GM23338 (cell line): ENCODE data around the gene SASH1. TPM values are rescaled to one million over a fixed set of nuclear protein-coding genes. Genes with fewer than 3 reads are reported as not detected.

ENCODE experiments used
- ATAC-seq: fragments of 200-7000 bp; cut with Tn5 transposase; 3 replicates; pipeline ENCODE4 v1.9.1; 2020
- DNase-seq: peaks from one replicate; pipeline ENCODE4 v3.0.0-alpha.2; 2015; ENCODE audit warnings: low spot score
- H2AFZ ChIP-seq: fragments of 200-600 bp; sonication (generic); 2 replicates; pipeline ENCODE4 v1.8.0; 2016; ENCODE audit warnings: antibody characterized with exemption, mild to moderate bottlenecking, moderate library complexity
- H3F3A ChIP-seq: fragments of 200-600 bp; sonication (generic); replicated peaks from 2 replicates; pipeline ENCODE4 v1.8.0; 2017; ENCODE audit warnings: antibody characterized with exemption, mixed run types, low read depth
- H3K27ac ChIP-seq: fragments of 200-600 bp; sonication (generic); 2 replicates; pipeline ENCODE4 v1.6.1; 2016; ENCODE audit warnings: low read depth
- H3K27me3 ChIP-seq: fragments of 200-600 bp; sonication (generic); 2 replicates; pipeline ENCODE4 v1.8.0; 2016; ENCODE audit warnings: mild to moderate bottlenecking, mixed run types, moderate library complexity; ENCODE audit not compliant: insufficient read depth
- H3K36me3 ChIP-seq: fragments of 200-600 bp; sonication (generic); 2 replicates; pipeline ENCODE4 v1.8.0; 2016; ENCODE audit warnings: mild to moderate bottlenecking; ENCODE audit not compliant: insufficient read depth
- H3K4me1 ChIP-seq: fragments of 200-600 bp; sonication (generic); 2 replicates; pipeline ENCODE4 v1.8.0; 2016; ENCODE audit warnings: mild to moderate bottlenecking, moderate library complexity; ENCODE audit not compliant: insufficient read depth
- H3K4me2 ChIP-seq: fragments of 200-600 bp; sonication (generic); 2 replicates; pipeline ENCODE4 v1.7.1; 2017; ENCODE audit warnings: mixed run types
- H3K4me3 ChIP-seq: fragments of 200-600 bp; sonication (generic); 2 replicates; pipeline ENCODE4 v1.6.1; 2016; ENCODE audit warnings: mixed run types
- H3K79me2 ChIP-seq: fragments of 200-600 bp; sonication (generic); replicated peaks from 2 replicates; pipeline ENCODE4 v1.8.0; 2017; ENCODE audit warnings: mild to moderate bottlenecking; ENCODE audit not compliant: insufficient read depth
- H3K9me2 ChIP-seq: fragments of 200-600 bp; sonication (generic); 2 replicates; pipeline ENCODE4 v1.8.0; 2017; ENCODE audit not compliant: insufficient read depth
- H4K20me1 ChIP-seq: fragments of 200-600 bp; sonication (generic); replicated peaks from 2 replicates; pipeline ENCODE4 v1.8.0; 2017; ENCODE audit warnings: mild to moderate bottlenecking; ENCODE audit not compliant: insufficient read depth
- H3K27ac Mint-ChIP-seq: 2 replicates; pipeline ENCODE4 v1.8.0; 2020; ENCODE audit warnings: inconsistent platforms, mild to moderate bottlenecking, moderate library complexity, mixed read lengths
- H3K27me3 Mint-ChIP-seq: 3 replicates; pipeline ENCODE4 v1.8.0; 2022; ENCODE audit warnings: low read depth, mild to moderate bottlenecking, moderate library complexity, mixed read lengths, inconsistent platforms; ENCODE audit not compliant: insufficient read depth, poor library complexity
- H3K36me3 Mint-ChIP-seq: 3 replicates; pipeline ENCODE4 v1.8.0; 2021; ENCODE audit warnings: low read depth, mild to moderate bottlenecking, inconsistent platforms, moderate library complexity, mixed read lengths
- H3K4me1 Mint-ChIP-seq: 3 replicates; pipeline ENCODE4 v1.8.0; 2020; ENCODE audit warnings: mild to moderate bottlenecking, inconsistent platforms, mixed read lengths
- H3K4me3 Mint-ChIP-seq: 3 replicates; pipeline ENCODE4 v1.8.0; 2021; ENCODE audit warnings: moderate library complexity, mild to moderate bottlenecking, inconsistent platforms, mixed read lengths
- H3K9me3 Mint-ChIP-seq: 3 replicates; pipeline ENCODE4 v1.8.0; 2020; ENCODE audit warnings: moderate library complexity, mild to moderate bottlenecking, inconsistent platforms, mixed read lengths
- CREB1 ChIP-seq: fragments of 250-450 bp; sonication (Bioruptor Pico); IDR thresholded peaks from 2 replicates; pipeline ENCODE4 v1.5.0; 2020; ENCODE audit warnings: low read depth, mild to moderate bottlenecking, moderate library complexity
- CTCF ChIP-seq, 2 experiments: fragments of 200-600 bp in 1 of 2; sonication (generic) in 1 of 2; conservative IDR thresholded peaks; 2 replicates each; pipeline versions ENCODE4 v1.5.1 to v1.6.1; 2016 to 2017; ENCODE audit warnings: antibody characterized with exemption in 2 of 2, low read depth in 2 of 2, mild to moderate bottlenecking in 2 of 2, moderate library complexity in 1 of 2
- ZNF462 ChIP-seq: fragments of 250-450 bp; sonication (Bioruptor Pico); IDR thresholded peaks from 2 replicates; pipeline ENCODE4 v1.5.0; 2020; ENCODE audit warnings: mild to moderate bottlenecking, moderate library complexity
- polyA plus RNA-seq: library from polyadenylated mRNA; unstranded; fragments of >200 nt; fragmentation: Nextera tagmentation; extraction: Ambion mirVana; gene quantifications from 2 replicates; pipeline ENCODE4 v1.2.1, GENCODE V29; 2016
- total RNA-seq: library from RNA; depleted of rRNA; stranded (reverse); fragments of >200 nt; shearing (Covaris generic); gene quantifications from 2 replicates; pipeline ENCODE4 v1.2.3, GENCODE V29; 2014

Gene SASH1
- total and polyA plus RNA-seq, 2 experiments from 2014 or later: 8.2 to 30.2 TPM

GRCh38 chr6:148577687-148578488 is 235.2 kb downstream of the SASH1 start:
- Mint-ChIP-seq H3K27ac (no peak overlapping the region), H3K4me1 (peaks cover 27% of the 10 kb centered on the region), H3K9me3 (peaks cover 11% of the 10 kb centered on the region), H3K4me3 (no peak overlapping the region), H3K36me3 (peaks cover 16% of the 10 kb centered on the region), H3K27me3 (peaks cover 1% of the 10 kb centered on the region)
- H3K79me2 ChIP-seq: no peaks in the 10 kb centered on the region
- H3K4me3 ChIP-seq: no peak overlapping the region
- no peak overlapping the region; the same call in 1 of the 2 replicates for H3K4me2 ChIP-seq
- peak; percentile 95 for DNase-seq
- no peaks in the 10 kb centered on the region for H4K20me1 ChIP-seq
- H3K9me2 ChIP-seq: no peaks in the 10 kb centered on the region
- H3K27me3 ChIP-seq: no peaks in the 10 kb centered on the region
- TF ChIP-seq CTCF (conservative IDR thresholded peaks at IDR 0.05; ENCODE audit: low read depth in 2 of 2) (peak; percentile 100), CREB1 (CRISPR knock-in tag) (0 out of 2 replicates have a peak, but pooled peaks have one; percentile 22), ZNF462 (CRISPR knock-in tag) (no peak)
- peaks cover 15% of the 10 kb centered on the region for H3K4me1 ChIP-seq
- ATAC-seq: peak; percentile 100
- no peak overlapping the region for H3K27ac ChIP-seq
- no peaks in the 10 kb centered on the region for H3F3A ChIP-seq
- no peak overlapping the region for H2AFZ ChIP-seq
- no peaks in the 10 kb centered on the region for H3K36me3 ChIP-seq
